Head of caudate nucleus (tissue), 42 donors: Measurements from ENCODE around the gene KANSL1L.
"Not testable (repeated sequence)": the region's sequence is repeated elsewhere in the genome, so short reads cannot be mapped to it uniquely, and the experiment has no call there.

Experiments used
- DNase-seq, 42 donors: peaks; one replicate each; pipeline versions ENCODE4 v3.0.0 to v3.0.0-alpha.2; 2020 to 2021; ENCODE audit warnings: mixed read lengths in 7 of 42
- intact Hi-C: fragments of 100-400 bp; cut with DNase I; formaldehyde crosslinking; loops from one replicate; pipeline ENCODE4 v1.15.0; 2022

Gene KANSL1L, protein sequence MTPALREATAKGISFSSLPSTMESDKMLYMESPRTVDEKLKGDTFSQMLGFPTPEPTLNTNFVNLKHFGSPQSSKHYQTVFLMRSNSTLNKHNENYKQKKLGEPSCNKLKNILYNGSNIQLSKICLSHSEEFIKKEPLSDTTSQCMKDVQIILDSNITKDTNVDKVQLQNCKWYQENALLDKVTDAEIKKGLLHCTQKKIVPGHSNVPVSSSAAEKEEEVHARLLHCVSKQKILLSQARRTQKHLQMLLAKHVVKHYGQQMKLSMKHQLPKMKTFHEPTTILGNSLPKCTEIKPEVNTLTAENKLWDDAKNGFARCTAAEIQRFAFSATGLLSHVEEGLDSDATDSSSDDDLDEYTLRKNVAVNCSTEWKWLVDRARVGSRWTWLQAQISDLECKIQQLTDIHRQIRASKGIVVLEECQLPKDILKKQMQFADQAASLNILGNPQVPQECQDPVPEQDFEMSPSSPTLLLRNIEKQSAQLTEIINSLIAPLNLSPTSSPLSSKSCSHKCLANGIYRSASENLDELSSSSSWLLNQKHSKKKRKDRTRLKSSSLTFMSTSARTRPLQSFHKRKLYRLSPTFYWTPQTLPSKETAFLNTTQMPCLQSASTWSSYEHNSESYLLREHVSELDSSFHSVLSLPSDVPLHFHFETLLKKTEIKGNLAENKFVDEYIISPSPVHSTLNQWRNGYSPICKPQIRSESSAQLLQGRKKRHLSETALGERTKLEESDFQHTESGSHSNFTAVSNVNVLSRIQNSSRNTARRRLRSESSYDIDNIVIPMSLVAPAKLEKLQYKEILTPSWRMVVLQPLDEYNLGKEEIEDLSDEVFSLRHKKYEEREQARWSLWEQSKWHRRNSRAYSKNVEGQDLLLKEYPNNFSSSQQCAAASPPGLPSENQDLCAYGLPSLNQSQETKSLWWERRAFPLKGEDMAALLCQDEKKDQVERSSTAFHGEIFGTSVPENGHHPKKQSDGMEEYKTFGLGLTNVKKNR

DNA sequence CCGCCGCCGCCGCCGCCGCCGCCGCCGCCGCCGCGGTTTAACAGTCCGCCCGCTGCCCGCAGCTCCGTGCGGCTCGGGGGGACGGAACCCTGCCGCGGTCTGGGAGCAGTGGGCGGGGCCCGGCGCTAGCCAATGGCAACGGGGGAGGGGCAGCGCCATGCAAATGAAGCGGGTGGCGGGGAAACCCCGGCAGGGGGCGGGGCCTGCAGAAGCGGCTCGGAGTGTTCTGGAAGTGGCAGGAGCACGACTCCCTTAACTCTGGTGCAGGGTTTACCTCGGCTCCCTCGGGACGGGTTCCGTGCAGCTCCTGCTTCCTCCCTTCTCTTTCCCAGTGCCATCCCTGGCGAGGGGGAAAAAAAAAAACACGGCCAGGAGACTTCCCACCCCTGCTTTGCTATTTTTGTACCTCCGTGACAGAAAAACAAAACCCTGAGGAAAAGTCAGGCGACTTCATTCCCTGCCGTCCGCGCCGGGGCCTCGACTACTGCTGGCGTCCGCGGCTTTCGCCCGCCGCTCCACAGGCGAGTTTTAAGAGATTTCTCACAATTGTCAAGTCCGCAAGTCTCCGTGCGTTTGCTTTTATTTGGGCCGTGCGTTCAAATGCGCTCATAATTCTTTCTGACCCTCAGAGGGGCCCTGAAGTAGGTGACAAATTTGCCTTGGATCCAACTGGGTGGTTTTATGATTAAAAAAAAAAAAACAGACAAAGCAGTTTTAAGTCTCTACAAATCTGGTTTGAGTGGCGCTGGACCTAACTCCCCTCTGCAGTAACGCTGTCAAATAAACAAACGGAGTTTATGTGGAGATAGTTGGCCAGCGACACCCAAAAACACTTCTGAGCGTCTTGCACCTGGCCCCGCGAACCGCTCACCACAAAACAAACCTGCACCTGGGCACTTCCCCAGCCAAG, at the start of gene KANSL1L:
Gene KANSL1L, minus strand, starts transcription at position 101 of the 910 bp plus-strand sequence. CDS start 16,827 bp downstream, outside the sequence.
- DNase-seq = peak; percentile 97 to 100 (median 99)
- intact Hi-C loops = loop anchor here (5.0 kb wide), 2 partner anchors 169 to 239 kb away; partner anchors contain the start of gene RPE

DNA sequence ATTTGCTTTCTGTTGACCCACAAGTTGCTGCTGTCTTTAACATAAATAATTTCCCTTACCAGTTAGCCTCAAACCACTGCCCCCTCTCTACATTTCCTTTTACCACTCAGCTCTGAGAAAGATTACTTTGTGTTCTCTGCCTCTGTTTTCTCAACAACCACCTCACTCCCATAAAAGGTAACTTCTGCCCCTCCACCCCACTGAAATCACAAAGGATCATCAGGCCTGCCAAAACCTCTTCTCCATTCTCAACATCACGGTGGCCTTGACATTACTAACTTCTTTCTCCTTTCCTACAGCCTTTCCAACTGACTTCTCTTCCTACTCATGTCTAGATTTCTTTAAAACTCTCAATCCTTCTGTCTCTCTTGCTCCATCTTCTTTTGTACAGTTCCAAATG, 43.9 kb upstream of the KANSL1L start:
- intact Hi-C loops = no loop called here
- DNase-seq = no peak

DNA sequence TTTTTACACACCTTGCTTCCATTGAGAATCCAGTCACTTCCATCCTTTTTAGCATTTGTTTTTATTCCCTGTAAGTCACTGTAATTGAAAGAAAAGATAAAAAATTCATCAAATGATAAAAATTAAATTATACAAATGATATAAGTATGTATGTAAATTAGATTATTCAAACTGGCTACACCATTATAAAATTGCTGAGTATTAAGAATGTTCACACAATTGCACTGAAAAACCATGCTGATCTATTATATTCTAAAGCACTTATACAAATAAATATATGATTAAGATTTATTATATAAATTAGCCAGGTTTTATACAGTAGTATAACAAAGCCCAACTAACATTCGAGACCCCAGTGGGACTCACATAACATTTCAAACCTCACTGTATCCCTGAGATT, 39.0 kb upstream of the KANSL1L start:
- no peak for DNase-seq
- intact Hi-C loops = no loop called here

DNA sequence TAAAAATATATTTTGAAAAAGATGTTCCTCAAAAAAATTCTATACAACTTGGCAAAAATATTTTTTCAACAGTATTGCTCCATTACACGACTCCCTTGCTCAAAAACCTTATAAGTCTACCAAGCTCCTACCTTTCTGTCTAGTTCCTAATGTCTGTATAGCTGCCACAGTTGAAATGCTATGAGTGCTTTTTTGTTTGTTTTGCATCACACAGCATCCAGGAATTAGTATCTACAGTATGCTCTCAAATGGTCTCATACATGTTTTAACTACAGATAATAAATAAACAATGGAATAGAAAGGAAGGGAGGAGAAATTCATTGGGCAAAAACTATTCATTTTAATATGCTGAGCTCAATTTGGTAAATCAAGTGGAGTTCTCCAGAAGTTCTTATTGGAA, 36.7 kb upstream of the KANSL1L start:
- no peak for DNase-seq
- intact Hi-C loops = no loop called here

DNA sequence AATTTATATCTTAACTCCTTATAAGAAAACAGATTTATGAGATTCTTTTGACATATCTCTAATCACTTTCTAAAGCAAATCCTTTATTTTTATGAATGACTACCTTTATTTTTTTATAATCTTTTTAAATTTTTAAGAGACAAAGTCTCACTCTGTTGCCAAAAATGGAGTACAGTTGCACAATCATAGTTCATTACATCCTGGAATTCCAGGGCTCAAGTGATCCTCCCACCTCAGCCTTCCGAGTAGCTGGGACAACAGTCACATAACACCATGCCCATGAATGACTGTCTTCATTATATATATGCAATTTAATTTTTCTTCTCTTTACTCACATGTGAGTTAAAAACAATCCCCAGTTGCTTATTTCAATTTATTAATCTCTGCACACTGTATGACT, 32.3 kb upstream of the KANSL1L start:
- intact Hi-C loops = no loop called here
- DNase-seq = no peak

DNA sequence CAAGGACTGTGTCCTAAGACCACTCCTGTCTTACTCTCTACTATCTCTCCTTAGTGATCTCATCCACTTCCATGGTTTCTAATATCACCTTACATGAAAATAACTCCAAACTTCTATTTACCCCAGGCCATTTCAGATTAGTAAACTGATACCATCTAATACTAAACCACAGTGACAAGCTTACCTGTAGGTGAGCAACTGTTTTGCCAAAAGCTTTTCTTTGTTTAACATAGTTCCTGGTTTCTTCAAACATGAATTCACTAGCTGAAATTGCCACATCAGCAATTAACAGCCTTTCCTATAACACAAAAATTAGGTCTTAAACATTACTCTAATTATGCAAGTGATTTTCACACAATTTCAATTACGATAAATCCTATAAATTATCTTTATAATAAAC, 31.9 kb upstream of the KANSL1L start:
- intact Hi-C loops = no loop called here

DNA sequence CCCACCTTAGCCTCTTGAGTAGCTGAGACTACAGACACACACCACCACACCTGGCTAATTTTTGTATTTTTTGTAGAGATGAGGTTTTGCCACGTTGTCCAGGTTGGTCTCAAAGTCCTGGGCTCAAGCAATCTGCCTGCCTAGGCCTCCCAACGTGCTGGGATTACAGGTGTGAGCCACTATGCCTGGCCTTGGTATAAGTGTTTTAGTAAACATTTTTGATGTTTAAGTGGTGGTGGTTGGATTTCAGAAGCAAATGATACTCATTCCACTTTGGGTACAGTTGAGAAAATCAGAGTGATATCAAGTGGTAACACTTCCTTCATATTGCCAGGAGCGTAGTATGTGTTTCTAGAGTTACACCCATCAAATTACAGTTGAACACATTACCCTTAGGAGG, 28.6 kb upstream of the KANSL1L start:
- intact Hi-C loops = loop anchor here (5.0 kb wide), 1 partner anchor 223 kb away; no protein-coding TSS in a partner anchor
- no peak for DNase-seq

More for the DNA sequence above, 31.9 kb upstream of the KANSL1L start:
- DNase-seq = no peak

DNA sequence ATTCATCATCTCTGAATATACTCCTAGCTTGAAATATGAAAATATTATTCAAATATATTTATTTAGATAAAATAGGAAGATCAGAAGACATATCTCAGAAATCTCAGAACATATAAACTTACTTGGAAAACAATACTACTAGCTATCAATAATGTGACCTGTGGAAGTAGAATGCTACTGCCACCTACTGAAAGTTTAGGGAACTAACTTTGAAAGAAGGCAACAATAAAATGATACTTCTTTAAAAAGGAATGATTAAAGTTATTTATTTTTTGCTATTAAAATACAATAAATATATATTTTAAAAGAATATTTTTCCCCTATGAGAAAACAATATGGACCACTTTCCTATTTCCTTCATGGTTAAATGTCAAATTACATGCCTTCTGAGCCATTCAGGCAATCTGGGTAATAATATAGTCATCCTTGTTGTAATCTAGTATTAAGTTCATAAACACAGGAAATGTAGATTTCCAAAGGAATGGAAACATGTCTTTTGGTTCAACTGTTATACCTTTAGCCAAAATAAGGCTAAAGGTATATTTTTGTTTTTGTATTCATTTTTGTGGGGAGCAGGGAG, 28.1 kb upstream of the KANSL1L start:
- intact Hi-C loops = loop anchor here (5.0 kb wide), 1 partner anchor 222 kb away; no protein-coding TSS in a partner anchor
- no peak for DNase-seq

DNA sequence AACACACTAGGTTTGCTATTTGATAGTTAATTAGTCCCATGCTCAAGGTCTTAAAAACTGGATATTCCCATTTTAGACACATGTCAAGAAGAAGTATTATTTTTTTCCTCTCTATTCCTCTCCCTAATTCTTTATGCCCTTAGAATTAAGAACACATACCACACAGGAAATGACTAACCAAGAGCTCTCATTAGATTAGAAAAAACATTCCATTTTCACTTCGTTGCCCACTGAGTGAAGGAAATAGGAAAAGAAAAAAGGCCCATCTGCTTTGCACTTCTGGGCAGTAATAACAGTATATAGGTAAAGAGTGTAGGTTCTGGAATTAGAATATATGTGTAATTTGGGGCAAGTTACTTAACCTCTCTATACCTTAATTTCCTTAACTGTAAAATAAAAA, 27.1 kb upstream of the KANSL1L start:
- intact Hi-C loops = loop anchor here (5.0 kb wide), 1 partner anchor 221 kb away; no protein-coding TSS in a partner anchor
- no peak for DNase-seq

DNA sequence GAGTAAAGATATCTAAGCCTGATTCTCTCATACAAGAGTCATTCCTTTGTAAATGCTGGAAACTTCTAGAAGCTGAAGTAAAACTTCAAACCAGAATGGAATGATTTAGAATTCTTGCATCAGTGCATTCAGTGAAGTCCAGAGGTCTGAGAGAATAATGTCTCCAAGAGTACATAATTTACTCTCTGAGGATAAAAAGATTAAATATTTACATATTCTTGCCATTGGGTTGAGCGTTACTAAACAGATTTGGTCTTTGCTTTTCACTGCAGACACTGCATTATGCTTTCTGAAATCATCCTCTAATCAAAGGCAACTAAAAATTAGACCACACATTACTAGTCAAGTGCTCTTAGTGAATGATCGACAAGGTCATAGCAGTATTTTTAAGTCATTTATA, 26.5 kb upstream of the KANSL1L start:
- intact Hi-C loops = loop anchor here (5.0 kb wide), 1 partner anchor 220 kb away; no protein-coding TSS in a partner anchor
- DNase-seq = no peak

DNA sequence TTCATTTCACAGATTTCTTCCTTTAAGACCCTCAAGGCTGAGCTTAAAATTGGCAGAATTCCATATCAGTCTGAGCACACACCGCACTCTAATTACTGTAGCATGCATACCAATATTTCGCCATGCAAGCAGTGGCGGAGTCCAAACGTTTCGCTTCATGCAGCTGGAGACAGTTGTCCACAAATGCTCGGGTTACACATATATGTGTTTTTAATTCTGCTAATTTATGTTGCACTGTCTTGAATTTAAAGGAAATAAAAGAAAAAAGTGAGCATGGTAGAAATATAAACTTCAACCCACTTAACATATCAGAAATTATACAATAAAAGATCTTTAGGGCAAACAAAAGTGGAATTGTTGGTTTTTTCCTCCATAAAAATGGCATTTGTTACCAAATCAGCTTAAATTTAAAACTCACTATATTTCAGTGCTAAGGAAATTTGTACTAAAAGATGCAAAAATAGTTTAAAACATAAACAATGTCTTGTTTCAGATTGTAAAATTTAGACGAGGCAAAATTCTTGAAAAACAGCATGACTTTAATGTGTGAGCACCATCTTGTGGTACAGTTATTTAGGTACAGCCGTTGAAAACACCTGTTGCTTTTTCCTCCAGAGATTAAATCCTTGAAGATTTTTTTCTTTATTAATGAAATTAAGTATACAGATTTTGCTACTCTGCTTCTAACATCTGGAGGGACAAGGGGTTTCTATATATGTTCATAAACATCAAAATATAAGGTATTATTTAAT, 24.1 kb upstream of the KANSL1L start:
- DNase-seq = peak in 15 of 42 donors; percentile 6 to 58 (median 15)
- intact Hi-C loops = loop anchor here (5.0 kb wide), 1 partner anchor 218 kb away; no protein-coding TSS in a partner anchor

DNA sequence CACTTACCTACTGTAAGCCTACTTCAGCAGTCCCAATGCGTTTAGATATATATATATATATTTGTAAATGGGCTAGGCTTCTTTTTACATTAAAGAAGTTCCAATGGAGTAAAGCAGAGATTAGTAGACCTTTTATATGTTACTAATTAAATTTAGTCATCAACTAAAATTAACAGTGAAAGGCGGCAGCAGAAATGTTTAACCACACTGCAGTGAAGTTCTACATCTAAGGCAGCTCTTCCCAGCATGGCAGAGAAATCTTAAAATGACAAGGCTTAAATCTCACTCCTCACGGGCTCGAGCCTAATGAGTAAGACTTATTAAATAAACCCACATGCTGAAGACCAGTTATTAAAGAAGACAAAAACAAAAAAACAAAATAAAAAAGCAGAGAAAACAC, 19.1 kb upstream of the KANSL1L start:
- DNase-seq = no peak
- intact Hi-C loops = no loop called here

DNA sequence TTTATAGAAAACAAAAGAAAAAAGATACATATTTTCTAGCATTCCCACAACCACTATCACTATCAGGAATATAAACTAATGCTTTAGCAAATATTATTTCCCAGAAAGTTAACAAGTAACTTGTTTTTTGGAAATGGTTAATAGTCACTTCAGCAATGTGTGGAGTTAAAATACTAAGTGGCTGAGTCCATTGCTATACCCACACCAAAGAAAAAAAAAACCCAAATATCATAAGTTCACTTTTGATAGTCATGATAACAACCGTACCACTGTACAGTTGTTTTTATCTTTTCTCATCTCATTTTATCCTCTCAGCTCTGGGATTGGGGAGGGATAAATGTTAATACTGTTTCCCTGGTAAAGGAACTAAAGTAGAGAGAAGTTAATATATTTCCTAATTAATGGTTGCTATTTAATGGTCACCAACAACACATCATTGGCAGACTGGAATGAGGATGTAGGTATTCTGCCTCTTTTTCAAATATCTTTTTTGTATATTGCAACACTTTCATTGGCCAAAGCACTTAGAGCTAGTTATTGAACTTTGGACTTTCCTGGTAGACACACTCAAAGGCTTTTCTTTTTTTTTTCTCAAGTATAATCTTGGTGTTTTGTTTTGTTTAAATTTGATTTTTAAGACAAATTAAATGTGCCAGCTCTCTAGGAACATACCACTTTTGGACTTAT, 18.4 kb upstream of the KANSL1L start:
- intact Hi-C loops = no loop called here
- no peak for DNase-seq

DNA sequence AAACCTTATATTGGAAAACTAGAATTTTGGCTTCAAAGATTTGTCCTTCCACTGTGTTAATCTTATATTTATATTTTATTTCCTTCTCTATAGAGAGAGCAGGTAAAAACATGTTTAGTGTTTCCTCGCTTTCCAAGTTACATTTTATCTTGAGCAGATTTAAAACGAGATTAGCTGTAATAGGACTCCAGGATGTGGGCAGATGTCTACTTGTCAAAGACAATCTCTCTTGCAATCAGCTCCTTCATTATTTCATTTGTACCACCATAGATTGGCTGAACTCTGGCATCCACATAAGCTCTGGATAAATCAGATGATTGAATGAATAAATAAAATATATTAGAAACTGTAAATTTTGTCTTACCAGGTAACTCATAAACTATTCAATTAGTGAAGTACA, 17.5 kb upstream of the KANSL1L start:
- no peak for DNase-seq
- intact Hi-C loops = no loop called here

DNA sequence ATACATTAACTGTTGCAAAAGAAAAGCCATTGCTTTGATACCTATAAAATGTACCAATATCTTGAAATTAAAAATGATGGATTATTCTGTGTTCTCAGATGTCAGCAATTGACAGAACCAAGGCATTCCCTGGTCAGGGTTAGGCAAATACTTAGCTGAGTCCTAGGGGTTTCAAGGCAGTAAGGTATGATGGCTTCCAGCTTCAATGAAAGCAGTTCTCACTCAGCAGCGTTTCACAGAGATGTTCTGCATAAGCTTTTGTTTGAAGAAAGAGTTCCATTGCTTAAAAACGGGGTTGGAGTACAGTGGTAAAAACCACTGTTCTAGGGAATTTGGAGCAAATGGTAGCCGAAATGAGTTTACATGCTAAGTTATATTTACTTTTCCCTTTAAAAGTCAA, 17.0 kb upstream of the KANSL1L start:
- intact Hi-C loops = no loop called here
- no peak for DNase-seq

DNA sequence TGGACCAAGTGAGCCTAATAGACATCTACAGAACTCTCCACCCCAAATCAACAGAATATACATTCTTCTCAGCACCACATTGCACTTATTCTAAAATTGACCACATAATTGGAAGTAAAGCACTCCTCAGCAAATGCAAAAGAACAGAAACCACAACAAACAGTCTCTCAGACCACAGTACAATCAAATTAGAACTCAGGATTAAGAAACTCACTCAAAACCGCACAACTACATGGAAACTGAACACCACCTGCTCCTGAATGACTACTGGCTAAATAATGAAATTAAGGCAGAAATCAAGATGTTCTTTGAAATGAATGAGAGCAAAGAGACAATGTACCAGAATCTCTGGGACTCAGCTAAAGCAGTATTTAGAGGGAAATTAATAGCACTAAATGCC, 12.7 kb upstream of the KANSL1L start:
- DNase-seq, intact Hi-C loops: not testable (repeated sequence)

DNA sequence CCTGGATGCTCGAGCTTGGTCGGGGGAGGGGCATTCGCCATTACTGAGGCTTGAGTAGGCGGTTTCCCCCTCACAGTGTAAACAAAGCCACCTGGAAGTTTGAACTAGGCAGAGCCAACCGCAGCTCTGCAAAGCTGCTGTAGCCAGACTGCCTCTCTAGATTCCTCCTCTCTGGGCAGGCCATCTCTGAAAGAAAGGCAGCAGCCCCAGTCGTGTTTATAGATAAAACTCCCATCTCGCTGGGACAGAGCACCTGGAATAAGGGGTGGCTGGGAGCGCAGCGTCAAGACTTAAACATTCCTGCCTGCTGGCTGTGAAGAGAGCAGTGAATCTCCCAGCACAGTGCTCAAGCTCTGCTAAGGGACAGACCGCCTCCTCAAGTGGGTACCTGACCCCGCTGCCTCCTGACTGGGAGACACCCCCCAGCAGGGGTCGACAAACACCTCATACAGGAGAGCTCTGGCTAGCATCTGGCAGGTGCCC, 10.4 kb upstream of the KANSL1L start:
- intact Hi-C loops, DNase-seq: not testable (repeated sequence)
